ENCODE measurements around the gene DRAXIN.
A peak's percentile ranks its signal among the peaks of the same experiment; 100 is the strongest.

Gene DRAXIN

GRCh38 chr1:11712285-11712684 is 20.8 kb downstream of the DRAXIN start:
- no peak for DNase-seq

GRCh38 chr1:11713095-11713494 is 21.6 kb downstream of the DRAXIN start:
- no peak for DNase-seq

GRCh38 chr1:11714831-11715575 is 23.5 kb downstream of the DRAXIN start:
- DNase-seq = no peak

- DNase-seq = peak; percentile 85 to 86
These were observed 28.0 kb downstream of the DRAXIN start for GRCh38 chr1:11719313-11720032.

GRCh38 chr1:11720033-11720376 is 28.5 kb downstream of the DRAXIN start:
- DNase-seq = no peak

GRCh38 chr1:11720525-11720924 is 29.0 kb downstream of the DRAXIN start:
- no peak for DNase-seq

- no peak for DNase-seq
These were observed 29.8 kb downstream of the DRAXIN start for GRCh38 chr1:11721311-11721710.

GRCh38 chr1:11722538-11722937 is 31.0 kb downstream of the DRAXIN start:
- no peak for DNase-seq

- peak in 1 of 2 donors; percentile 52 for DNase-seq
These were observed 34.1 kb downstream of the DRAXIN start for GRCh38 chr1:11725616-11726015.

GRCh38 chr1:11727119-11727518 is 35.6 kb downstream of the DRAXIN start:
- DNase-seq = no peak

GRCh38 chr1:11728126-11728806 is 36.8 kb downstream of the DRAXIN start:
- no peak for DNase-seq

- no peak for DNase-seq
These were observed 37.6 kb downstream of the DRAXIN start for GRCh38 chr1:11729155-11729497.

- DNase-seq = no peak
These were observed 38.3 kb downstream of the DRAXIN start for GRCh38 chr1:11729498-11730428.

- peak; percentile 58 to 60 for DNase-seq
These were observed 39.0 kb downstream of the DRAXIN start for GRCh38 chr1:11730429-11730891.

- peak; percentile 25 to 27 for DNase-seq
These were observed 40.3 kb downstream of the DRAXIN start for GRCh38 chr1:11731691-11732283.

- DNase-seq = no peak
These were observed 41.8 kb downstream of the DRAXIN start for GRCh38 chr1:11733306-11733705.

GRCh38 chr1:11735531-11735853 is 44.0 kb downstream of the DRAXIN start:
- no peak for DNase-seq

GRCh38 chr1:11735854-11736745 is 44.6 kb downstream of the DRAXIN start, which contains the start of gene AGTRAP:
Gene AGTRAP (plus strand): TSS chr1:11736136. CDS start chr1:11736209, 73 bp downstream.
- peak; percentile 87 to 92 for DNase-seq

- peak; percentile 44 to 56 for DNase-seq
These were observed 45.5 kb downstream of the DRAXIN start for GRCh38 chr1:11736746-11737639.

GRCh38 chr1:11738096-11738495 is 46.6 kb downstream of the DRAXIN start:
- no peak for DNase-seq
